Gastrocnemius medialis (tissue), 4 donors: Measurements from ENCODE around the gene USP17L10. TPM values are rescaled to one million over a fixed set of nuclear protein-coding genes. Genes with fewer than 3 reads are reported as not detected.
"Not testable (repeated sequence)": the region's sequence is repeated elsewhere in the genome, so short reads cannot be mapped to it uniquely, and the experiment has no call there.

ENCODE experiments used
- ATAC-seq, 2 donors: fragments of 150-250 bp; one replicate each; pipeline ENCODE4 v1.9.1; 2016
- DNase-seq, 2 donors: peaks; one replicate each; pipeline ENCODE4 v3.0.0-alpha.2; 2019
- H3K27ac ChIP-seq, 4 donors: fragments of 200-600 bp; sonication (generic); 1 replicate in 1 of 4; 2 replicates in 3 of 4; pipeline ENCODE4 v1.5.1; 2016 to 2018; ENCODE audit warnings: mild to moderate bottlenecking in 2 of 4, moderate library complexity in 1 of 4
- H3K27me3 ChIP-seq, 3 donors: fragments of 200-600 bp; sonication (generic) in 2 of 3; 1 replicate in 1 of 3; 2 replicates in 2 of 3; pipeline versions ENCODE4 v1.5.1 to v1.6.0; 2016 to 2019; ENCODE audit warnings: mild to moderate bottlenecking in 1 of 3, moderate library complexity in 1 of 3
- H3K36me3 ChIP-seq, 2 donors: fragments of 200-600 bp; sonication (generic) in 1 of 2; one replicate each; pipeline ENCODE4 v1.5.1; 2017 to 2018
- H3K4me1 ChIP-seq, 2 donors: fragments of 200-600 bp; sonication (generic) in 1 of 2; one replicate each; pipeline ENCODE4 v1.5.1; 2016 to 2017; ENCODE audit warnings: mild to moderate bottlenecking in 2 of 2
- H3K4me3 ChIP-seq, 4 donors: fragments of 200-600 bp; sonication (generic) in 3 of 4; 1 replicate in 1 of 4; 2 replicates in 3 of 4; pipeline ENCODE4 v1.5.1; 2016 to 2019; ENCODE audit warnings: mild to moderate bottlenecking in 2 of 4
- H3K9me3 ChIP-seq, 3 donors: fragments of 200-600 bp; sonication (generic) in 2 of 3; 1 replicate in 1 of 3; 2 replicates in 2 of 3; pipeline ENCODE4 v1.5.1; 2016 to 2019
- in situ Hi-C, 4 donors: fragments of 200-750 bp; cut with MboI; loops; one replicate each; pipeline versions ENCODE4 v1.15.0 to v1.8.0; 2017; ENCODE audit warnings: low sequenced_read_pairs in 4 of 4
- intact Hi-C: fragments of 100-400 bp; cut with DNase I; formaldehyde crosslinking; loops from one replicate; pipeline ENCODE4 v1.15.1; 2023; ENCODE audit warnings: low total_unique reads
- total RNA-seq, 4 donors: library from RNA; depleted of rRNA; stranded (reverse); fragments of >200 nt; gene quantifications; one replicate each; pipeline versions ENCODE4 v1.1.0 to v1.2.3, GENCODE V29; 2016

USP17L10 gene
- total RNA-seq, 4 donors from 2014 or later: not detected

DNA sequence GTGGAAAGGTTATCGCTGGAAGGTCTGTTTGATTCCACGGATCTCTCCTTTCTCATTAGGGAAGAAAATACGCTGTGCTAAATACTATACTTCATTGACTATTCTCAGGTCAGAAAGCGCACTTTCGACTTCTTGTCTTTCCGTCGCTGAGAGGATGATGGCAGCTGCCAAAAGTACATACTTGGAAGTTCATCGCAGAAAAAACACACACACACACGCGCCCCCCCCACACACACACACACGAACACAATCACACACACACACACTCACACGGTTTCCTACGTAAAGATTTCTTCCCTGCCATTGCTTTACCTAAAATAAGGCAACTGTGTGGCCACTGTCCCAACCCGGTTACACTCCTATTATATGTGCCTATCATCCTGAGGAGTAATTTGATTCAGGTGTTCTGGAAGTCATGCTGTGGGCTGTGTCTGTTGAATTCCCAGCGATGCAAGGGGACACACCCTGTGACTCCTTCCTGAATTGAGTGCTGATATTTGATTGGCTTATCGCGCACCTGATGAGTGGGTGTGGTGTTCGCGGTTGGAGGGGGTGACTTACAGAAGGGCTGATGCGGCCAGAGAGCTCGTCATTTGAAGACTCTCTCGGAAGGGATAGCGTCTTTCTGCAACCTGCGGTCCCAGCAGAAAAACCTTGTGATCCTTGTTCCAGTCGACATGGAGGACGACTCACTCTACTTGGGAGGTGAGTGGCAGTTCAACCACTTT is 37.7 kb downstream of the USP17L10 start, which contains the start of gene USP17L18:
Gene USP17L18, plus strand, starts transcription at position 678 of the 728 bp plus-strand sequence. Its CDS starts 0 bp downstream, at position 678.
- in situ Hi-C loops, H3K4me3 ChIP-seq, H3K27ac ChIP-seq, intact Hi-C loops, H3K9me3 ChIP-seq, H3K4me1 ChIP-seq, H3K27me3 ChIP-seq, ATAC-seq, H3K36me3 ChIP-seq: not testable (repeated sequence)
- DNase-seq: peak in 1 of 2 donors; percentile 17

DNA sequence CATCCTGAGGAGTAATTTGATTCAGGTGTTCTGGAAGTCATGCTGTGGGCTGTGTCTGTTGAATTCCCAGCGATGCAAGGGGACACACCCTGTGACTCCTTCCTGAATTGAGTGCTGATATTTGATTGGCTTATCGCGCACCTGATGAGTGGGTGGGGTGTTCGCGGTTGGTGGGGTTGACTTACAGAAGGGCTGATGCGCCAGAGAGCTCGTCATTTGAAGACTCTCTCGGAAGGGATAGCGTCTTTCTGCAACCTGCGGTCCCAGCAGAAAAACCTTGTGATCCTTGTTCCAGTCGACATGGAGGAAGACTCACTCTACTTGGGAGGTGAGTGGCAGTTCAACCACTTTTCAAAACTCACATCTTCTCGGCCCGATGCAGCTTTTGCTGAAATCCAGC is 42.6 kb downstream of the USP17L10 start, which contains the start of gene USP17L19:
Gene USP17L19, plus strand, starts transcription at position 301 of the 400 bp plus-strand sequence. Its CDS starts 0 bp downstream, at position 301.
- H3K27ac ChIP-seq, DNase-seq, H3K9me3 ChIP-seq, H3K4me1 ChIP-seq, H3K27me3 ChIP-seq, in situ Hi-C loops, H3K4me3 ChIP-seq, intact Hi-C loops, ATAC-seq, H3K36me3 ChIP-seq: not testable (repeated sequence)

DNA sequence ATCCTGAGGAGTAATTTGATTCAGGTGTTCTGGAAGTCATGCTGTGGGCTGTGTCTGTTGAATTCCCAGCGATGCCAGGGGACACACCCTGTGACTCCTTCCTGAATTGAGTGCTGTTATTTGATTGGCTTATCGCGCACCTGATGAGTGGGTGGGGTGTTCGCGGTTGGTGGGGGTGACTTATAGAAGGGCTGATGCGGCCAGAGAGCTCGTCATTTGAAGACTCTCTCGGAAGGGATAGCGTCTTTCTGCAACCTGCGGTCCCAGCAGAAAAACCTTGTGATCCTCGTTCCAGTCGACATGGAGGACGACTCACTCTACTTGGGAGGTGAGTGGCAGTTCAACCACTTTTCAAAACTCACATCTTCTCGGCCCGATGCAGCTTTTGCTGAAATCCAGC is 47.4 kb downstream of the USP17L10 start, which contains the start of gene USP17L20:
Gene USP17L20, plus strand, starts transcription at position 301 of the 400 bp plus-strand sequence. Its CDS starts 0 bp downstream, at position 301.
- H3K4me1 ChIP-seq, ATAC-seq, DNase-seq, intact Hi-C loops, H3K27me3 ChIP-seq, H3K4me3 ChIP-seq, H3K9me3 ChIP-seq, in situ Hi-C loops, H3K27ac ChIP-seq, H3K36me3 ChIP-seq: not testable (repeated sequence)

Other genes starting within 250 kb of the USP17L10 start
- not detected for gene FAM90A26, start 40.2 kb upstream of the USP17L10 start, total RNA-seq
- not detected for gene USP17L11, start 4.7 kb downstream of the USP17L10 start, total RNA-seq
- gene USP17L12, start 9.5 kb downstream of the USP17L10 start, total RNA-seq: not detected
- not detected for gene USP17L13, start 14.2 kb downstream of the USP17L10 start, total RNA-seq
- not detected for gene USP17L15, start 23.7 kb downstream of the USP17L10 start, total RNA-seq
- gene USP17L17, start 33.2 kb downstream of the USP17L10 start, total RNA-seq: not detected
- not detected for gene USP17L18, start 38.0 kb downstream of the USP17L10 start, total RNA-seq
- not detected for gene USP17L19, start 42.7 kb downstream of the USP17L10 start, total RNA-seq
- not detected for gene USP17L20, start 47.5 kb downstream of the USP17L10 start, total RNA-seq
- gene USP17L21, start 52.2 kb downstream of the USP17L10 start, total RNA-seq: not detected
- gene USP17L22, start 57.0 kb downstream of the USP17L10 start, total RNA-seq: not detected
- not detected for gene USP17L24, start 114.5 kb downstream of the USP17L10 start, total RNA-seq
- gene USP17L25, start 119.3 kb downstream of the USP17L10 start, total RNA-seq: not detected
- gene USP17L26, start 124.0 kb downstream of the USP17L10 start, total RNA-seq: not detected
- gene USP17L5, start 128.7 kb downstream of the USP17L10 start, total RNA-seq: not detected
- not detected for gene USP17L27, start 133.5 kb downstream of the USP17L10 start, total RNA-seq
- not detected for gene USP17L28, start 138.2 kb downstream of the USP17L10 start, total RNA-seq
- not detected for gene USP17L29, start 143.0 kb downstream of the USP17L10 start, total RNA-seq
- gene USP17L30, start 152.5 kb downstream of the USP17L10 start, total RNA-seq: not detected
- not detected for gene DEFB131A, start 233.8 kb downstream of the USP17L10 start, total RNA-seq